Measurements from ENCODE around the gene CDK5R2. TPM values are rescaled to one million over a fixed set of nuclear protein-coding genes. Genes with fewer than 3 reads are reported as not detected.

Gene CDK5R2
- total RNA-seq, 6 donors from 2014 or later: not detected

GRCh38 chr2:218981390-218981880, 22.0 kb downstream of the CDK5R2 start:
- Histone ChIP-seq H3K27me3 (peaks cover 3 to 76% (median 51%) of the 10 kb centered on the region in 4 donors), H3K9me3 (no peaks in the 10 kb centered on the region), H3K27ac (no peak overlapping the region), H3K4me1 (peaks cover 41 to 53% (median 46%) of the 10 kb centered on the region in 4 donors), H3K4me3 (peak overlapping the region in 3 of 4 donors; percentile 9 to 28 (median 15)), H3K36me3 (no peaks in the 10 kb centered on the region)
- ATAC-seq (ENCODE audit: low FRiP score in 2 of 2) (no peak), DNase-seq (peak in 1 of 2 donors; percentile 88)
- WGBS, 2 donors: 3 to 7% methylated on average over 16 to 37 of the region's 46 CpGs
- no peak for TF ChIP-seq EP300 (IDR thresholded peaks at IDR 0.05)
- no peak for TF ChIP-seq CTCF (IDR thresholded peaks at IDR 0.05)
- no peak for TF ChIP-seq POLR2A (IDR thresholded peaks at IDR 0.05)
- TF ChIP-seq POLR2AphosphoS5 (IDR thresholded peaks at IDR 0.05): no peak

- 2 to 4% methylated on average over 21 to 65 of the region's 69 CpGs for WGBS, 2 donors
- no peaks in the 10 kb centered on the region for H3K9me3 ChIP-seq
- ATAC-seq (ENCODE audit: low FRiP score in 2 of 2) (peak in 1 of 2 donors; percentile 16), DNase-seq (peak in 1 of 2 donors; percentile 89)
- H3K27ac ChIP-seq: no peak overlapping the region
- H3K4me1 ChIP-seq: peaks cover 41 to 53% (median 46%) of the 10 kb centered on the region in 4 donors
- no peaks in the 10 kb centered on the region for H3K36me3 ChIP-seq
- H3K4me3 ChIP-seq: peak overlapping the region in 3 of 4 donors; percentile 9 to 28 (median 15)
- peaks cover 3 to 82% (median 53%) of the 10 kb centered on the region in 4 donors for H3K27me3 ChIP-seq
- TF ChIP-seq POLR2A (IDR thresholded peaks at IDR 0.05) (no peak), CTCF (IDR thresholded peaks at IDR 0.05) (no peak), POLR2AphosphoS5 (IDR thresholded peaks at IDR 0.05) (no peak), EP300 (IDR thresholded peaks at IDR 0.05) (no peak)
Measured at GRCh38 chr2:218981881-218982585, 22.6 kb downstream of the CDK5R2 start.

GRCh38 chr2:218982586-218983262, 23.3 kb downstream of the CDK5R2 start:
- DNase-seq (no peak), ATAC-seq (ENCODE audit: low FRiP score in 2 of 2) (no peak)
- Histone ChIP-seq H3K36me3 (no peaks in the 10 kb centered on the region), H3K9me3 (no peaks in the 10 kb centered on the region), H3K27ac (no peak overlapping the region), H3K4me1 (peaks cover 41 to 53% (median 46%) of the 10 kb centered on the region in 4 donors), H3K27me3 (peaks cover 3 to 85% (median 53%) of the 10 kb centered on the region in 4 donors), H3K4me3 (no peak overlapping the region)
- 5 to 6% methylated on average over 8 to 21 of the region's 28 CpGs for WGBS, 2 donors
- TF ChIP-seq POLR2AphosphoS5 (IDR thresholded peaks at IDR 0.05): no peak
- TF ChIP-seq POLR2A (IDR thresholded peaks at IDR 0.05): no peak
- no peak for TF ChIP-seq CTCF (IDR thresholded peaks at IDR 0.05)
- no peak for TF ChIP-seq EP300 (IDR thresholded peaks at IDR 0.05)

- DNase-seq (no peak), ATAC-seq (ENCODE audit: low FRiP score in 2 of 2) (no peak)
- 15 to 19% methylated on average over 19 to 23 of the region's 23 CpGs for WGBS, 2 donors
- Histone ChIP-seq H3K27me3 (peaks cover 3 to 90% (median 56%) of the 10 kb centered on the region in 4 donors), H3K9me3 (no peaks in the 10 kb centered on the region), H3K27ac (no peak overlapping the region), H3K4me3 (no peak overlapping the region), H3K4me1 (peaks cover 41 to 53% (median 46%) of the 10 kb centered on the region in 4 donors), H3K36me3 (no peaks in the 10 kb centered on the region)
- TF ChIP-seq POLR2AphosphoS5 (IDR thresholded peaks at IDR 0.05): no peak
- TF ChIP-seq EP300 (IDR thresholded peaks at IDR 0.05): no peak
- TF ChIP-seq CTCF (IDR thresholded peaks at IDR 0.05): no peak
- TF ChIP-seq POLR2A (IDR thresholded peaks at IDR 0.05): no peak
Measured at GRCh38 chr2:218983263-218983933, 23.9 kb downstream of the CDK5R2 start.

Data from upper lobe of left lung (tissue), 6 donors.